ENCODE results near the gene CDAN1.

The CDAN1 gene

GRCh38 chr15:42729409-42729808 is 7.5 kb downstream of the CDAN1 start:
- ATAC-seq (ENCODE audit: low read depth) (no peak), DNase-seq (ENCODE audit: low spot score in 2 of 2) (no peak)
- H3K27me3 Mint-ChIP-seq = no peaks in the 10 kb centered on the region
- no peak overlapping the region for H3K4me3 Mint-ChIP-seq
- no peak overlapping the region for H3K27ac Mint-ChIP-seq
- peaks cover 2% of the 10 kb centered on the region for H3K4me1 Mint-ChIP-seq
- no peaks in the 10 kb centered on the region for H3K9me3 Mint-ChIP-seq
- peaks cover 39% of the 10 kb centered on the region for H3K36me3 Mint-ChIP-seq

GRCh38 chr15:42728972-42729371 is 8.0 kb downstream of the CDAN1 start:
- peaks cover 41% of the 10 kb centered on the region for H3K36me3 Mint-ChIP-seq
- no peak for DNase-seq (ENCODE audit: low spot score in 2 of 2)
- no peak for ATAC-seq (ENCODE audit: low read depth)
- no peak overlapping the region for H3K27ac Mint-ChIP-seq
- H3K9me3 Mint-ChIP-seq = no peaks in the 10 kb centered on the region
- H3K4me3 Mint-ChIP-seq = no peak overlapping the region
- no peaks in the 10 kb centered on the region for H3K27me3 Mint-ChIP-seq
- H3K4me1 Mint-ChIP-seq = no peaks in the 10 kb centered on the region

GRCh38 chr15:42728560-42728959 is 8.4 kb downstream of the CDAN1 start:
- no peak overlapping the region for H3K27ac Mint-ChIP-seq
- no peaks in the 10 kb centered on the region for H3K4me1 Mint-ChIP-seq
- ATAC-seq (ENCODE audit: low read depth) = no peak
- H3K36me3 Mint-ChIP-seq = peaks cover 41% of the 10 kb centered on the region
- no peak overlapping the region for H3K4me3 Mint-ChIP-seq
- no peak for DNase-seq (ENCODE audit: low spot score in 2 of 2)
- no peaks in the 10 kb centered on the region for H3K27me3 Mint-ChIP-seq
- no peaks in the 10 kb centered on the region for H3K9me3 Mint-ChIP-seq

- Mint-ChIP-seq H3K4me3 (no peak overlapping the region), H3K36me3 (peaks cover 38% of the 10 kb centered on the region), H3K27me3 (no peaks in the 10 kb centered on the region), H3K27ac (no peak overlapping the region), H3K9me3 (no peaks in the 10 kb centered on the region), H3K4me1 (no peaks in the 10 kb centered on the region)
- ATAC-seq (ENCODE audit: low read depth) (no peak), DNase-seq (ENCODE audit: low spot score in 2 of 2) (no peak)
Measured at GRCh38 chr15:42727750-42728381, 9.1 kb downstream of the CDAN1 start.

- Mint-ChIP-seq H3K4me3 (no peak overlapping the region), H3K27me3 (no peaks in the 10 kb centered on the region), H3K27ac (no peak overlapping the region), H3K4me1 (no peaks in the 10 kb centered on the region), H3K9me3 (no peaks in the 10 kb centered on the region), H3K36me3 (peaks cover 29% of the 10 kb centered on the region)
- no peak for ATAC-seq (ENCODE audit: low read depth)
- no peak for DNase-seq (ENCODE audit: low spot score in 2 of 2)
Measured at GRCh38 chr15:42726114-42726513, 10.8 kb downstream of the CDAN1 start.

GRCh38 chr15:42725331-42725903 is 11.5 kb downstream of the CDAN1 start:
- H3K27ac Mint-ChIP-seq = no peak overlapping the region
- H3K4me3 Mint-ChIP-seq = no peak overlapping the region
- no peaks in the 10 kb centered on the region for H3K27me3 Mint-ChIP-seq
- no peak for ATAC-seq (ENCODE audit: low read depth)
- H3K36me3 Mint-ChIP-seq = peaks cover 27% of the 10 kb centered on the region
- H3K9me3 Mint-ChIP-seq = no peaks in the 10 kb centered on the region
- no peaks in the 10 kb centered on the region for H3K4me1 Mint-ChIP-seq
- no peak for DNase-seq (ENCODE audit: low spot score in 2 of 2)

GRCh38 chr15:42724276-42724675 is 12.7 kb downstream of the CDAN1 start:
- H3K27ac Mint-ChIP-seq = no peak overlapping the region

GRCh38 chr15:42723068-42723467 is 13.9 kb downstream of the CDAN1 start:
- Mint-ChIP-seq H3K4me3 (no peak overlapping the region), H3K4me1 (no peaks in the 10 kb centered on the region), H3K27ac (no peak overlapping the region), H3K36me3 (peaks cover 22% of the 10 kb centered on the region), H3K27me3 (no peaks in the 10 kb centered on the region), H3K9me3 (no peaks in the 10 kb centered on the region)
- DNase-seq (ENCODE audit: low spot score in 2 of 2) (no peak), ATAC-seq (ENCODE audit: low read depth) (no peak)

More at GRCh38 chr15:42724276-42724675, 12.7 kb downstream of the CDAN1 start:
- Mint-ChIP-seq H3K9me3 (no peaks in the 10 kb centered on the region), H3K4me1 (no peaks in the 10 kb centered on the region), H3K36me3 (peaks cover 26% of the 10 kb centered on the region), H3K4me3 (no peak overlapping the region), H3K27me3 (no peaks in the 10 kb centered on the region)
- ATAC-seq (ENCODE audit: low read depth) (no peak), DNase-seq (ENCODE audit: low spot score in 2 of 2) (no peak)

- no peaks in the 10 kb centered on the region for H3K9me3 Mint-ChIP-seq
- DNase-seq (ENCODE audit: low spot score in 2 of 2) = no peak
Measured at GRCh38 chr15:42721916-42722315, 15.0 kb downstream of the CDAN1 start.

GRCh38 chr15:42721016-42721415 is 15.9 kb downstream of the CDAN1 start:
- Mint-ChIP-seq H3K4me3 (no peak overlapping the region), H3K36me3 (peaks cover 13% of the 10 kb centered on the region), H3K27me3 (no peaks in the 10 kb centered on the region), H3K9me3 (no peaks in the 10 kb centered on the region), H3K4me1 (no peaks in the 10 kb centered on the region), H3K27ac (no peak overlapping the region)
- ATAC-seq (ENCODE audit: low read depth) (no peak), DNase-seq (ENCODE audit: low spot score in 2 of 2) (no peak)

More at GRCh38 chr15:42721916-42722315, 15.0 kb downstream of the CDAN1 start:
- Mint-ChIP-seq H3K27me3 (no peaks in the 10 kb centered on the region), H3K36me3 (peaks cover 19% of the 10 kb centered on the region), H3K27ac (no peak overlapping the region), H3K4me3 (no peak overlapping the region), H3K4me1 (no peaks in the 10 kb centered on the region)
- ATAC-seq (ENCODE audit: low read depth) = no peak

- H3K36me3 Mint-ChIP-seq = peaks cover 8% of the 10 kb centered on the region
- H3K4me1 Mint-ChIP-seq = no peaks in the 10 kb centered on the region
- H3K9me3 Mint-ChIP-seq = no peaks in the 10 kb centered on the region
- ATAC-seq (ENCODE audit: low read depth) (no peak), DNase-seq (ENCODE audit: low spot score in 2 of 2) (no peak)
- no peak overlapping the region for H3K4me3 Mint-ChIP-seq
- H3K27me3 Mint-ChIP-seq = no peaks in the 10 kb centered on the region
- H3K27ac Mint-ChIP-seq = no peak overlapping the region
Measured at GRCh38 chr15:42720071-42720470, 16.9 kb downstream of the CDAN1 start.

GRCh38 chr15:42719043-42719442 is 17.9 kb downstream of the CDAN1 start:
- H3K9me3 Mint-ChIP-seq = no peaks in the 10 kb centered on the region
- H3K36me3 Mint-ChIP-seq = peaks cover 3% of the 10 kb centered on the region
- H3K27ac Mint-ChIP-seq = no peak overlapping the region
- H3K4me1 Mint-ChIP-seq = no peaks in the 10 kb centered on the region
- H3K4me3 Mint-ChIP-seq = no peak overlapping the region
- H3K27me3 Mint-ChIP-seq = no peaks in the 10 kb centered on the region
- ATAC-seq (ENCODE audit: low read depth) (no peak), DNase-seq (ENCODE audit: low spot score in 2 of 2) (no peak)

- DNase-seq (ENCODE audit: low spot score in 2 of 2) (no peak), ATAC-seq (ENCODE audit: low read depth) (no peak)
- Mint-ChIP-seq H3K27ac (no peak overlapping the region), H3K36me3 (peaks cover 2% of the 10 kb centered on the region), H3K27me3 (no peaks in the 10 kb centered on the region), H3K4me1 (no peaks in the 10 kb centered on the region), H3K4me3 (no peak overlapping the region), H3K9me3 (no peaks in the 10 kb centered on the region)
Measured at GRCh38 chr15:42716626-42717025, 20.3 kb downstream of the CDAN1 start.

- Mint-ChIP-seq H3K4me1 (no peaks in the 10 kb centered on the region), H3K27ac (no peak overlapping the region), H3K9me3 (no peaks in the 10 kb centered on the region), H3K4me3 (no peak overlapping the region), H3K36me3 (peaks cover 2% of the 10 kb centered on the region), H3K27me3 (no peaks in the 10 kb centered on the region)
- no peak for ATAC-seq (ENCODE audit: low read depth)
- DNase-seq (ENCODE audit: low spot score in 2 of 2) = no peak
Measured at GRCh38 chr15:42716125-42716524, 20.8 kb downstream of the CDAN1 start.

GRCh38 chr15:42712584-42712983 is 24.3 kb downstream of the CDAN1 start:
- Mint-ChIP-seq H3K4me3 (no peak overlapping the region), H3K27me3 (no peaks in the 10 kb centered on the region), H3K9me3 (no peaks in the 10 kb centered on the region), H3K4me1 (no peaks in the 10 kb centered on the region), H3K36me3 (no peaks in the 10 kb centered on the region), H3K27ac (no peak overlapping the region)
- no peak for ATAC-seq (ENCODE audit: low read depth)
- DNase-seq (ENCODE audit: low spot score in 2 of 2) = no peak

Measured in memory B cell (primary cell).